GM20000 (cell line): ENCODE results near the gene ABCA8.
"Not testable (repeated sequence)": the region's sequence is repeated elsewhere in the genome, so short reads cannot be mapped to it uniquely, and the experiment has no call there.

Source experiments
- DNase-seq: peaks from one replicate; pipeline ENCODE4 v3.0.0; 2012; ENCODE audit warnings: low spot score
- TF ChIP-seq, protein P1 (sequence below): IDR thresholded peaks from 2 replicates; pipeline ENCODE4 v1.5.1; 2012; ENCODE audit warnings: mild to moderate bottlenecking, control low read depth; ENCODE audit errors: extremely low read depth, missing control alignments

The ABCA8 gene

DNA sequence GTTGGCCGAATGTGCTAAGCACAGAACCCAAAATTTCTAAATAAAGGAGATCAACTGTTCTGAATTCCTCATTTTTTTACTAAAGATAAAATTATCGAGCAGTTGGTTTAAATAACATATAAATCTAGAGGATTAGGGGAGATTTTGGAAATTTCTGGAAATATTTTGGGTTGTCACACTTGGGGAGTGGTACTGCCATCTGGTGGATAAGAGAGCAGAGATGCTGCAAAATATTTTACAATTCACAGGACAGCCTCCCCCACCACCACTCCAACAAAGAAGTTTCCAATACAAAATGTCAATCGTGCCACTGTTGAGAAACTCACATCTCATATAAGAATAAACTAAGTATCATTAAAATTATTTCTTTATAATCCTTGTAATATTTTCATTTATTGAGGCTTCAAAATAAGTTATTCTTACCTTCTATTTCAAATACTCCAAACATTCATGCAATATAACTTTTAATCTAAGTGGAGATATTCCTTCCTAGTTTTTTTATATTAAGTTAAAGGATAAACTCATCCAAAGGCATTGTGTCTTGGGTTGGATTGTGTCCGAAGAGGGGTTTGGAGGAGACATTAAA lies 17.0 kb upstream of the ABCA8 start:
- TF ChIP-seq, protein P1, sequence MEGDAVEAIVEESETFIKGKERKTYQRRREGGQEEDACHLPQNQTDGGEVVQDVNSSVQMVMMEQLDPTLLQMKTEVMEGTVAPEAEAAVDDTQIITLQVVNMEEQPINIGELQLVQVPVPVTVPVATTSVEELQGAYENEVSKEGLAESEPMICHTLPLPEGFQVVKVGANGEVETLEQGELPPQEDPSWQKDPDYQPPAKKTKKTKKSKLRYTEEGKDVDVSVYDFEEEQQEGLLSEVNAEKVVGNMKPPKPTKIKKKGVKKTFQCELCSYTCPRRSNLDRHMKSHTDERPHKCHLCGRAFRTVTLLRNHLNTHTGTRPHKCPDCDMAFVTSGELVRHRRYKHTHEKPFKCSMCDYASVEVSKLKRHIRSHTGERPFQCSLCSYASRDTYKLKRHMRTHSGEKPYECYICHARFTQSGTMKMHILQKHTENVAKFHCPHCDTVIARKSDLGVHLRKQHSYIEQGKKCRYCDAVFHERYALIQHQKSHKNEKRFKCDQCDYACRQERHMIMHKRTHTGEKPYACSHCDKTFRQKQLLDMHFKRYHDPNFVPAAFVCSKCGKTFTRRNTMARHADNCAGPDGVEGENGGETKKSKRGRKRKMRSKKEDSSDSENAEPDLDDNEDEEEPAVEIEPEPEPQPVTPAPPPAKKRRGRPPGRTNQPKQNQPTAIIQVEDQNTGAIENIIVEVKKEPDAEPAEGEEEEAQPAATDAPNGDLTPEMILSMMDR = no peak
- peak; percentile 22 for DNase-seq

DNA sequence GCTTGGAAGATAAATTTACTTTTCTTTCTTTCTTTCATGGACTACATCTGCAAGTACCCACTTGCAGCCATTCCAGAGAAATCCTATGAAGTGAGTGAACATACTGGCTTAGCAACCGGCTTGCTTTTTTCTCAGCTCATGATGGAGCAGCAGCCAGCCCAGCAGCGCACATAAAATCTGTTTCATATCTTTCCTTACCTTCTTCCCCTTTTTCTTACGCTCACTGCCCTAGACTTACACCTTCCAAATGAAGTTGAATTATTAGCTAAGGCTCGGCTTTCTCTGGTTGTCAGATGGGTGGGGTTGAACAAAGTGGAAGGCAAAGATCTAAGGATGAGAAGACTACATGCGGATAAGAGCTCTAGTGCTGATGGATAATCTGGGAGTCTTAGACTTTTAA lies 13.9 kb upstream of the ABCA8 start:
- no peak for DNase-seq
- TF ChIP-seq, protein P1 = no peak

DNA sequence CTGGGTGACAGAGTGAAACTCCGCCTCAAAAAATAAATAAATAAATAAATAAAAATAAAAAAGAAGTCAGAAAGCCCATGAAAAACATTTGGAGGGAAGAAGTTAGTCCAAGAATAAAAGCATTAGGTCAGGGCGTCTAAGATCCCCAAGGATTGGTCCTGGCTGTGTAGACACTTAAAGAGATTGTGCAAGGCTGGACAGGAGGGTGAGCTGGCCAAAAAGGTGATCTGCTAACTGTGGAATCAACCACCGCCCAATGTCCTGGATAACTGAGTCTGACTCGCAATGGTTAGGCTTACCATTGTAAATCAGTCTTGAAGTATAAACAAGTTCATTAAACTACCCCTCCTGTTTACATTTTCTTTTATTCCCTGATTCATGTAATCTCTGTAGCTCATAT lies 8.8 kb upstream of the ABCA8 start:
- TF ChIP-seq, protein P1 = no peak
- no peak for DNase-seq

DNA sequence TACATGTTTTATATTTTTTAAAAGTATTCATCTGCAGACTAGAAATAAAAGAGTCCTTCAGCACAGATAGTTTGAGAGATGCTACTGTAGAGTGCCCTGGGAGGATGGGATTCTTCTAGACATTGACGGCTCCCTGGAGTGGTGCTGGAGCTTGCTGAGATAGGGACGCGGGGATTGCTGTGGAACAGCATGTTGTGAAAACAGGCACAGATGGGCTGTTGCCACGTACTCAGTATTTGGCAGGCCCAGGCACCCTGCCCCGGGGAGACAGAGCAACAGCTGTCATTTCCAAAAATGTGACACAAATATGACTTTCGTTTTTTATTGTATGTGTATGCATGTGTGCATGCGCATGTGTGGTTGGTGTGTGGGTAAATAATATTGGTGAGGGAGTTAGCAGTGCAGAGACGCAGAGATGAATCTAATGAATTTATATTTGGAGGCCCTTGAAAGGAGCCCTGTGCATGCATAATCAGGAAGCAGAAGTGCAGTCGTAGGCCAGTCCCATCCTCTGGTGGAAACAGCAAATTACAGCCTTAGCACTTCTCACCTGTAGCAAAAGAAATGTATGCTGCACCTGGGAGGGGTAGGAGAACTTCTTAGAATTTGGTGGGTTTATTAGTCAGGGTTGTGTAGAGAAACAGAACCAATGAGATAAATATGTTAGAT lies 6.2 kb upstream of the ABCA8 start:
- DNase-seq = no peak
- TF ChIP-seq, protein P1 = no peak

DNA sequence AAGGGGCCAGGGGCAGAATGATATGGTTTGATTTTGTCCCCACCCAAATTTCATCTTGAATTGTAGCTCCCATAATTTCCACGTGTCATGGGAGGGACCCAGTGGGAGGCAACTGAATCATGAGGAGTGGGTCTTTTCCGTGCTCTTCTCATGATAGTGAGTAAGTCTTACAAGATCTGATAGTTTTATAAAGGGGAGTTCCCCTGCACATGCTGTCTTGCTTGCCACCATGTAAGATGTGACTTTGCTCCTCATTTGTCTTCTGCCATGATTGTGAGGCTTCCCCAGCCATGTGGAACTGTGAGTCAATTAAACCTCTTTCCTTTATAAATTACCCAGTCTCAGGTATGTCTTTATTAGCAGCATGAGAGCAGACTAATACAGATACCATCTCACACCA lies 3.9 kb upstream of the ABCA8 start:
- not testable (repeated sequence) for DNase-seq

DNA sequence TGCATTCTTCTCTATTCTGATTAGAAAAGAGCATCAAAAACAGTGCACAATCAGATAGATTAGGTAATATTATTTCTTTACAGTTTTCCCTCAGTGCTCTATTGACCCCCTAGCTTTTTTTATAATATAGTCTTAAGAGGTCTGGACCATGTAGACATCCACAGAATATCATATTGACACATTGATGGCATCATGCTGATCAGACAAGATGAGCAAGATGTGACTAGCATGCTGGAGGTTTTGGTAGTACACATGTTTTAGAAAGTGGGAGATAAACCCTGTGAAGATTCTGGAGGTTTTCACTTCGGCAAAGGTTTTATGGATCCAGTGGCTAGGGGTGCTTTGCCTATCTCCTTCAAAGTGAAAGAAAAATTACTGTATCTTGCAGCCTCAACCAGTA lies 2.8 kb upstream of the ABCA8 start:
- TF ChIP-seq, protein P1 = no peak

DNA sequence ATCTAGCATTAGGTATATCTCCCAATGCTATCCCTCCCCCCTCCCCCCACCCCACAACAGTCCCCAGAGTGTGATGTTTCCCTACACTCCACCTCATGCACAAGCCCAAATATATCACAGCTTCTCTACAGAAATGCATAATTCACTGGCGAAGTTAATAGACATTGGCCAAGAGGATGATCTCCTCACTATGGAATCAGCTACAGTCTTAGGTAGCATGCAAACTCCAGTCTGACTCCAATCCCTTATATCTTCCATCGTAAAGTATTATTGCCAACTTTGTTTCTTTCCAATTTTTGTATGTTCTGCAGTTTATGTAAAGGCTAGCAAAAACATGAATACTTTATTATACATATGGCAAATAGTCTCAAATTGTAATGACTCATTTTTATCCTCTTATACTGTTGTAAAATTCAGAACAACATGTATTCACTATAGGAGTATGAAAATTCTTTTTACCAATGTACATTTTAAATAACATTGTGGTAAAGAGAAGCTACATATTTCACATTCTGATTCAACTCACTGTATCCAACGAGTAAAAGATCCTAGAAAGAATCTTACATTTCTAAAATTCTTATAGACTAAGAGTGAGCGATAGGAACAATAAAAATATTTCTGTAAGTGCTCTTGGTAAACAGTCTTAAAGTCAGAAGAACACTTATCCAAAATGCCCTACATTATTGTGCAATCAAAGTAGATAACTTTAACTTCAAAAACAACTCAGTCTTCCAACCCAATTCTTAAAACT lies 871 bp downstream of the ABCA8 start:
- TF ChIP-seq, protein P1 = no peak

More for the DNA sequence above, 2.8 kb upstream of the ABCA8 start:
- DNase-seq = no peak

More for the DNA sequence above, 871 bp downstream of the ABCA8 start:
- no peak for DNase-seq
